ENCODE results near the gene ZNF263. TPM values are rescaled to one million over a fixed set of nuclear protein-coding genes. Genes with fewer than 3 reads are reported as not detected.
A peak's percentile ranks its signal among the peaks of the same experiment; 100 is the strongest.

Gene ZNF263
- total RNA-seq, 1 donor, result 49.8 TPM

DNA sequence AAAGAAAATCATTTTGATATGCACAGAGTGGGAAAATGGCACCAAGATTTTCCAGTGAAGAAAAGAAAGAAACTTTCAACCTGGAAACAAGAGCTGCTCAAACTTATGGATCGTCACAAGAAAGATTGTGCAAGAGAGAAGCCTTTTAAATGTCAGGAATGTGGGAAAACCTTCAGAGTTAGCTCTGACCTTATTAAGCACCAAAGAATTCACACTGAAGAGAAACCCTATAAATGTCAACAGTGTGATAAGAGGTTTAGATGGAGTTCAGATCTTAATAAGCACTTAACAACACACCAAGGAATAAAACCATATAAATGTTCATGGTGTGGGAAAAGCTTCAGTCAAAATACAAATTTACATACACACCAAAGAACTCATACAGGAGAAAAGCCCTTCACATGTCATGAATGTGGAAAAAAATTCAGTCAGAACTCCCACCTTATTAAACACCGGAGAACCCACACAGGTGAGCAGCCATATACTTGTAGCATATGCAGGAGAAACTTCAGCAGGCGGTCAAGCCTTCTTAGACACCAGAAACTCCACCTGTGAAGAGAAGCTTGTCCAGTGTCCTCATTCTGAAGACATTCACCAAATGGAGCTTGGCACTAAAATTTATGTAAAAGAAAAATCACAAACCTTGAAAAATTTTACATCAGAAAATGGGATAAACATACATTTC lies 34.2 kb downstream of the ZNF263 start:
- peak in 1 of 3 donors; percentile 40 for DNase-seq (ENCODE audit: low read depth in 2 of 3, low spot score in 2 of 3)

DNA sequence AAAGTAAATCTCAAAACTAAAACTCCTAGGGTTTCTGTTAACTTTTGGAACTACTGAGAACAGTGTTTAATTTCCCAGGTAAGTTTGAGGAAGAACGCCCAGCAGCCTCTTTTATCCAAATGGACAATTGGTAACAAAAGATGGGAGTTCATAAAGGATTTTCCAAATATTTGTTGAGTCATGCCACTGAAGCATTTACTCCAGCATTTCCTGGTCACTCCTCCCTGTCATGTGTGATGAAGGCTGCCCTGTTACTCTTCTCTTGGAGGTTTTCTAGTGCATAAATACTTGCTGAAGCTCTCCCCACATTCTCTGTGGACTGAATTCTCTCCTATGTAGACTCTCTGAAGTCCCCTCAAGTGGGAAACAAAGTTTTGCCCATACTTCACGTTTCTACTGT lies 38.5 kb downstream of the ZNF263 start:
- no peak for DNase-seq (ENCODE audit: low read depth in 2 of 3, low spot score in 2 of 3)

DNA sequence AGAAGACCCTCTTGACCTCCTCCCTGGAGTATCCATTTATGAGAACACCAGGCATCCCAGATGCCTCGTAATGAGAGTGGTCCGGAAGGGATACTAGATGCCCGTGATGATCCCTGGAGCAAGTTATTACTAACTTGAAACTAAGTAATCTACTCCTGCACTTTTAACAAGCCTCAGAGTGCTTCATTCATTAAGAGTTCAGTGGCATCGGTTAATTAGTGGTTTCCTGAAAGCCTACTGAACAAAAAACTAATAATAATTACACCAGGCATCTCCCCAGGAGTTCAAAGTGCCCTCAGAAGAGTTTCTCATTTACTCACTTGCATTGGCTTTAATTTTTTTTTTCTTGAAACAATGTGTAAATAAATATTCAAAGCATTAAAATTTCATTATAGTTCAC lies 44.2 kb downstream of the ZNF263 start:
- DNase-seq (ENCODE audit: low read depth in 2 of 3, low spot score in 2 of 3), result no peak

DNA sequence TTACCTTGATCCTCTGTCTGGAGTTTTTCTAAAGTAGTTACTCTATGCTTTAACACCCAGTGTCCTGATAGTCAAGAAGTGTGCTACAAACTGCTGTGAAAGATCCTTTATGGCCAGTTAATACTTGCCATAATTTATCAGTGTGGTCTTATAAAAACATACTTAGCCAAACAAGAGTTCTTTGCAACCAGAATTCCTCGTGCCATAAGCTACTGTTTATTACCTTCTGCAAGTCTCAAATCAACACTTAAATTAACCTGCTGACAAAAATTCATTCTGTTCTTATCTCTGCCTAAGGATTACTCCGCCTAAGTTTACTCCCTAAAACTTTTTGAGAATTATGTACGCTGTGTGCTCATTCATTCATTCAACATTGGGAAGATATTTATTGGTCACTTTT lies 44.8 kb downstream of the ZNF263 start:
- no peak for DNase-seq (ENCODE audit: low read depth in 2 of 3, low spot score in 2 of 3)

DNA sequence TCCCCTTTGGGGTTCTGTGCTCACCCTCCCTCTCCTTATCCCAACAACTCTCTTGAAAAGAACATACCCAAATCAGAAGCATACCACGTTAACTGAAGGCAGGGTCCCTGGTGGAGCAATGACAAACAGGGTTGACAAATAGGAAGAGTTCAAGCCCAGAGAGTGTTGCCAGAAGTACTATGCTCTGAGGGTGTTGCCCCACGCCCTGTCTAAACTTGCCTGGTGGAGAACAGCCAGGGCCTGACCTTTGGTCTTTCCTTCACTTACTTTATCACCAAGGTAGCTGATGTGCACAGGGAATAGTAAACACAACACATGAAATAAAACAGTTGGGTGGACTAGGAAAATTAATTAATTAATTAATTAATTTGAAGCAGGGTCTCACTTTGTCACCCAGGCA lies 45.4 kb downstream of the ZNF263 start:
- no peak for DNase-seq (ENCODE audit: low read depth in 2 of 3, low spot score in 2 of 3)

Other genes starting within 250 kb of the ZNF263 start
- gene BICDL2, start 246.5 kb upstream of the ZNF263 start, total RNA-seq, result not detected
- 0.27 TPM for gene MMP25, start 236.9 kb upstream of the ZNF263 start, total RNA-seq
- gene IL32, start 217.9 kb upstream of the ZNF263 start, total RNA-seq, result 0.54 TPM
- gene ZSCAN10, start 184.2 kb upstream of the ZNF263 start, total RNA-seq, result under 0.01 TPM
- 4.8 TPM for gene ZNF205, start 170.9 kb upstream of the ZNF263 start, total RNA-seq
- 7.0 TPM for gene ZNF213, start 148.5 kb upstream of the ZNF263 start, total RNA-seq
- gene OR1F1, start 95.3 kb upstream of the ZNF263 start, total RNA-seq, result not detected
- gene ZNF200, start 48.3 kb upstream of the ZNF263 start, total RNA-seq, result 4.6 TPM
- gene MEFV, start 26.9 kb upstream of the ZNF263 start, total RNA-seq, result 0.81 TPM
- gene TIGD7, start 21.9 kb downstream of the ZNF263 start, total RNA-seq, result 5.7 TPM
- 21.0 TPM for gene ZNF75A, start 22.0 kb downstream of the ZNF263 start, total RNA-seq
- 0.27 TPM for gene OR2C1, start 72.4 kb downstream of the ZNF263 start, total RNA-seq
- gene ZSCAN32, start 117.5 kb downstream of the ZNF263 start, total RNA-seq, result 11.0 TPM
- 8.6 TPM for gene ZNF174, start 117.7 kb downstream of the ZNF263 start, total RNA-seq
- 1.6 TPM for gene ZNF597, start 160.0 kb downstream of the ZNF263 start, total RNA-seq
- gene NAA60, start 160.2 kb downstream of the ZNF263 start, total RNA-seq, result 23.7 TPM
- gene C16orf90, start 212.0 kb downstream of the ZNF263 start, total RNA-seq, result not detected
- gene CLUAP1, start 217.5 kb downstream of the ZNF263 start, total RNA-seq, result 5.9 TPM